HepG2 (cell line): ENCODE data around the gene TMEM9B. TPM values are rescaled to one million over a fixed set of nuclear protein-coding genes. Genes with fewer than 3 reads are reported as not detected.
A peak's percentile ranks its signal among the peaks of the same experiment; 100 is the strongest.

Experiments
- CBFB ChIP-seq: sonication (generic); formaldehyde crosslinking; IDR thresholded peaks from 2 replicates; pipeline ENCODE4 v1.4.0; 2020; ENCODE audit warnings: missing genetic modification reagents
- GATA4 ChIP-seq: sonication (generic); IDR thresholded peaks from 2 replicates; pipeline ENCODE4 v1.6.1; 2016; ENCODE audit warnings: antibody characterized with exemption, low read depth, borderline replicate concordance
- GPN1 ChIP-seq: sonication (generic); formaldehyde crosslinking; IDR thresholded peaks from 2 replicates; pipeline ENCODE4 v1.5.1; 2020; ENCODE audit warnings: missing genetic modification reagents, borderline replicate concordance
- HIC2 ChIP-seq: sonication (generic); formaldehyde crosslinking; IDR thresholded peaks from 2 replicates; pipeline ENCODE4 v1.9.0; 2022; ENCODE audit warnings: low read depth, missing genetic modification reagents
- HNF1B ChIP-seq: sonication (generic); formaldehyde crosslinking; IDR thresholded peaks from 2 replicates; pipeline ENCODE4 v1.5.1; 2020; ENCODE audit warnings: mild to moderate bottlenecking, moderate library complexity, missing genetic modification reagents
- HOXA3 ChIP-seq: sonication (generic); formaldehyde crosslinking; IDR thresholded peaks from 2 replicates; pipeline ENCODE4 v1.5.0; 2020; ENCODE audit warnings: missing genetic modification reagents
- KLF12 ChIP-seq: sonication (generic); formaldehyde crosslinking; IDR thresholded peaks from 2 replicates; pipeline ENCODE4 v1.4.0; 2020; ENCODE audit warnings: missing genetic modification reagents, borderline replicate concordance
- MEIS2 ChIP-seq: sonication (generic); formaldehyde crosslinking; IDR thresholded peaks from 2 replicates; pipeline ENCODE4 v1.9.0; 2021; ENCODE audit warnings: mild to moderate bottlenecking, missing genetic modification reagents
- NFKB2 ChIP-seq: sonication (generic); formaldehyde crosslinking; IDR thresholded peaks from 2 replicates; pipeline ENCODE4 v1.4.0; 2020; ENCODE audit warnings: missing genetic modification reagents, borderline replicate concordance
- PRDM15 ChIP-seq: sonication (generic); formaldehyde crosslinking; IDR thresholded peaks from 2 replicates; pipeline ENCODE4 v1.4.0; 2020; ENCODE audit warnings: missing genetic modification reagents
- SAP130 ChIP-seq: IDR thresholded peaks from 2 replicates; pipeline ENCODE4 v1.6.1; 2016; ENCODE audit warnings: low read depth
- STAG1 ChIP-seq: sonication (generic); formaldehyde crosslinking; IDR thresholded peaks from 2 replicates; pipeline ENCODE4 v1.4.0; 2020; ENCODE audit warnings: missing genetic modification reagents
- STAT6 ChIP-seq: sonication (generic); formaldehyde crosslinking; IDR thresholded peaks from 2 replicates; pipeline ENCODE4 v1.4.0; 2020; ENCODE audit warnings: missing genetic modification reagents, mild to moderate bottlenecking, borderline replicate concordance
- ZNF33A ChIP-seq: sonication (generic); formaldehyde crosslinking; IDR thresholded peaks from 2 replicates; pipeline ENCODE4 v1.5.1; 2020; ENCODE audit warnings: missing genetic modification reagents, mild to moderate bottlenecking, moderate library complexity, borderline replicate concordance
- ZNF557 ChIP-seq: sonication (generic); formaldehyde crosslinking; IDR thresholded peaks from 2 replicates; pipeline ENCODE4 v1.4.0; 2020; ENCODE audit warnings: missing genetic modification reagents
- ZNF619 ChIP-seq: sonication (generic); formaldehyde crosslinking; IDR thresholded peaks from 2 replicates; pipeline ENCODE4 v1.4.0; 2020; ENCODE audit warnings: mild to moderate bottlenecking, missing genetic modification reagents
- ZNF816 ChIP-seq: sonication (generic); formaldehyde crosslinking; IDR thresholded peaks from 2 replicates; pipeline ENCODE4 v1.8.0; 2022; ENCODE audit warnings: missing genetic modification reagents, mild to moderate bottlenecking, borderline replicate concordance
- polyA plus RNA-seq, 8 experiments: library from polyadenylated mRNA; depleted of rRNA in 3 of 8; stranded (reverse) in 7 of 8; unstranded in 1 of 8; fragments of >200 nt; fragmentation: Illumina TruSeq in 4 of 8; extraction: Trizol in 4 of 8; gene quantifications; 2 replicates each; pipeline versions ENCODE4 v1.2.1 to v1.2.3, GENCODE V29; 2011 to 2016; ENCODE audit warnings: low read depth in 4 of 8, missing spikeins in 1 of 8, mixed read lengths in 1 of 8; ENCODE audit not compliant: insufficient read depth in 1 of 8
- total RNA-seq, 5 experiments: library from RNA; depleted of rRNA; stranded (reverse); fragments of >200 nt; fragmentation: Illumina TruSeq; extraction: Trizol; gene quantifications; 2 replicates each; pipeline ENCODE4 v1.2.3, GENCODE V29; 2016; ENCODE audit warnings: low read depth in 1 of 5

Gene TMEM9B
- total and polyA plus RNA-seq, 2 of the 13 experiments (the other 11 are each of a cell fraction or from before 2014, with no cell fraction given) = 12.4 to 20.8 TPM

- TF ChIP-seq STAT6 (CRISPR knock-in tag) = no peak
- 0 out of 2 replicates have a peak, but pooled peaks have one; percentile 28 for TF ChIP-seq HIC2
- no peak for TF ChIP-seq STAG1 (CRISPR knock-in tag)
- TF ChIP-seq ZNF619 (CRISPR knock-in tag) = no peak
- no peak for TF ChIP-seq HNF1B
- TF ChIP-seq ZNF557 = no peak
- no peak for TF ChIP-seq GPN1 (CRISPR knock-in tag)
- 0 out of 2 replicates have a peak, but pooled peaks have one; percentile 5 for TF ChIP-seq HOXA3
- TF ChIP-seq GATA4 = no peak
- peak; percentile 12; the same call in 1 of the 2 replicates for TF ChIP-seq MEIS2 (CRISPR knock-in tag)
- no peak for TF ChIP-seq ZNF816 (CRISPR knock-in tag)
- TF ChIP-seq SAP130 (CRISPR knock-in tag) = no peak
- 0 out of 2 replicates have a peak, but pooled peaks have one; percentile 57 for TF ChIP-seq NFKB2 (CRISPR knock-in tag)
- no peak for TF ChIP-seq KLF12 (CRISPR knock-in tag)
- TF ChIP-seq CBFB (CRISPR knock-in tag) = no peak
- peak; percentile 78; the same call in 1 of the 2 replicates for TF ChIP-seq PRDM15 (CRISPR knock-in tag)
- no peak for TF ChIP-seq ZNF33A (CRISPR knock-in tag)
Measured at GRCh38 chr11:9004183-9004926, 40.1 kb upstream of the TMEM9B start (continued).
